HG03139 (cell line): ENCODE measurements around the gene UBE2N.

Experiments used
- ATAC-seq: cut with Tn5 transposase; IDR thresholded peaks from one replicate; pipeline ENCODE4 v1.9.1; 2021; ENCODE audit not compliant: unreplicated experiment

Gene UBE2N

GRCh38 chr12:93361151-93361919 is 80.4 kb downstream of the UBE2N start:
- no peak for ATAC-seq

- no peak for ATAC-seq
These were observed 81.1 kb downstream of the UBE2N start for GRCh38 chr12:93360688-93361087.

GRCh38 chr12:93358821-93359220 is 82.9 kb downstream of the UBE2N start:
- no peak for ATAC-seq

- no peak for ATAC-seq
These were observed 83.7 kb downstream of the UBE2N start for GRCh38 chr12:93358058-93358457.

GRCh38 chr12:93356214-93356613 is 85.5 kb downstream of the UBE2N start:
- no peak for ATAC-seq
